ENCODE data around the gene KCNC1.

KCNC1 gene

GRCh38 chr11:17796154-17796553 is 61.6 kb downstream of the KCNC1 start:
- DNase-seq: no peak

- no peak for DNase-seq
These were observed 63.7 kb downstream of the KCNC1 start for GRCh38 chr11:17798253-17798652.

GRCh38 chr11:17798716-17799115 is 64.1 kb downstream of the KCNC1 start:
- DNase-seq: no peak

- no peak for DNase-seq
These were observed 64.6 kb downstream of the KCNC1 start for GRCh38 chr11:17799147-17799546.

- DNase-seq: no peak
These were observed 66.6 kb downstream of the KCNC1 start for GRCh38 chr11:17801166-17801565.

GRCh38 chr11:17802491-17802890 is 67.9 kb downstream of the KCNC1 start:
- no peak for DNase-seq

- no peak for DNase-seq
These were observed 69.3 kb downstream of the KCNC1 start for GRCh38 chr11:17803754-17804334.

GRCh38 chr11:17805043-17805442 is 70.5 kb downstream of the KCNC1 start:
- DNase-seq: no peak

- no peak for DNase-seq
These were observed 71.3 kb downstream of the KCNC1 start for GRCh38 chr11:17805873-17806272.

GRCh38 chr11:17807034-17807433 is 72.5 kb downstream of the KCNC1 start:
- DNase-seq: no peak

GRCh38 chr11:17810041-17810440 is 75.5 kb downstream of the KCNC1 start:
- DNase-seq: no peak

GRCh38 chr11:17810746-17811145 is 76.2 kb downstream of the KCNC1 start:
- DNase-seq: no peak

- DNase-seq: no peak
These were observed 76.8 kb downstream of the KCNC1 start for GRCh38 chr11:17811352-17811751.

- DNase-seq: no peak
These were observed 77.7 kb downstream of the KCNC1 start for GRCh38 chr11:17812091-17812864.

GRCh38 chr11:17812865-17813187 is 78.2 kb downstream of the KCNC1 start:
- DNase-seq: no peak

GRCh38 chr11:17813391-17814059 is 78.9 kb downstream of the KCNC1 start:
- no peak for DNase-seq

GRCh38 chr11:17814546-17814945 is 80.0 kb downstream of the KCNC1 start:
- DNase-seq: no peak

GRCh38 chr11:17816232-17816931 is 81.8 kb downstream of the KCNC1 start:
- DNase-seq: no peak

- DNase-seq: no peak
These were observed 87.2 kb downstream of the KCNC1 start for GRCh38 chr11:17821648-17822400.

- no peak for DNase-seq
These were observed 87.8 kb downstream of the KCNC1 start for GRCh38 chr11:17822401-17822781.

- DNase-seq: no peak
These were observed 92.4 kb downstream of the KCNC1 start for GRCh38 chr11:17827006-17827405.

GRCh38 chr11:17828311-17828751 is 93.8 kb downstream of the KCNC1 start:
- DNase-seq: no peak

- no peak for DNase-seq
These were observed 96.6 kb downstream of the KCNC1 start for GRCh38 chr11:17831228-17831627.
